Stimulated activated CD4-positive, alpha-beta T cell treated with anti-CD3 and anti-CD28 coated beads, Interleukin-15, amount 100 ng/mL, for 1 hour (primary cell): ENCODE results near the gene KANSL1.

Experiments
- DNase-seq, 2 donors: peaks; one replicate each; pipeline ENCODE4 v3.0.0-alpha.2; 2020; ENCODE audit warnings: low read depth in 1 of 2, low spot score in 1 of 2

Gene KANSL1

GRCh38 chr17:46169913-46170638 is 23.2 kb downstream of the KANSL1 start:
- DNase-seq, result no peak

GRCh38 chr17:46167826-46168569 is 25.2 kb downstream of the KANSL1 start:
- DNase-seq, result no peak

GRCh38 chr17:46167267-46167666 is 26.0 kb downstream of the KANSL1 start:
- DNase-seq, result no peak

GRCh38 chr17:46166692-46167249 is 26.5 kb downstream of the KANSL1 start:
- no peak for DNase-seq

- DNase-seq, result no peak
Observed at GRCh38 chr17:46163929-46164594, 29.2 kb downstream of the KANSL1 start.

GRCh38 chr17:46163316-46163715 is 29.9 kb downstream of the KANSL1 start:
- DNase-seq, result no peak

GRCh38 chr17:46162866-46163265 is 30.4 kb downstream of the KANSL1 start:
- DNase-seq, result no peak

- no peak for DNase-seq
Observed at GRCh38 chr17:46160169-46160568, 33.1 kb downstream of the KANSL1 start.

GRCh38 chr17:46159686-46160085 is 33.5 kb downstream of the KANSL1 start:
- no peak for DNase-seq

GRCh38 chr17:46158323-46159296 is 34.6 kb downstream of the KANSL1 start:
- DNase-seq, result no peak

- DNase-seq, result no peak
Observed at GRCh38 chr17:46157443-46158062, 35.7 kb downstream of the KANSL1 start.

- DNase-seq, result no peak
Observed at GRCh38 chr17:46154151-46154816, 38.9 kb downstream of the KANSL1 start.

GRCh38 chr17:46152423-46152822 is 40.8 kb downstream of the KANSL1 start:
- no peak for DNase-seq

- DNase-seq, result no peak
Observed at GRCh38 chr17:46151762-46152161, 41.5 kb downstream of the KANSL1 start.

GRCh38 chr17:46150216-46150963 is 42.8 kb downstream of the KANSL1 start:
- DNase-seq, result no peak

- no peak for DNase-seq
Observed at GRCh38 chr17:46148247-46148646, 45.0 kb downstream of the KANSL1 start.

- no peak for DNase-seq
Observed at GRCh38 chr17:46147296-46147695, 45.9 kb downstream of the KANSL1 start.

- no peak for DNase-seq
Observed at GRCh38 chr17:46144246-46144645, 49.0 kb downstream of the KANSL1 start.

- no peak for DNase-seq
Observed at GRCh38 chr17:46143827-46144236, 49.4 kb downstream of the KANSL1 start.
